Measurements from ENCODE around the gene LRP1B. TPM values are rescaled to one million over a fixed set of nuclear protein-coding genes. Genes with fewer than 3 reads are reported as not detected.
"Not testable (repeated sequence)": the region's sequence is repeated elsewhere in the genome, so short reads cannot be mapped to it uniquely, and the experiment has no call there.

The LRP1B gene
- polyA plus RNA-seq, 3 donors, result 0.55 to 1.3 (median 0.78) TPM

- no peak for DNase-seq
Observed at GRCh38 chr2:141027221-141027620, 1103.6 kb downstream of the LRP1B start.

DNA sequence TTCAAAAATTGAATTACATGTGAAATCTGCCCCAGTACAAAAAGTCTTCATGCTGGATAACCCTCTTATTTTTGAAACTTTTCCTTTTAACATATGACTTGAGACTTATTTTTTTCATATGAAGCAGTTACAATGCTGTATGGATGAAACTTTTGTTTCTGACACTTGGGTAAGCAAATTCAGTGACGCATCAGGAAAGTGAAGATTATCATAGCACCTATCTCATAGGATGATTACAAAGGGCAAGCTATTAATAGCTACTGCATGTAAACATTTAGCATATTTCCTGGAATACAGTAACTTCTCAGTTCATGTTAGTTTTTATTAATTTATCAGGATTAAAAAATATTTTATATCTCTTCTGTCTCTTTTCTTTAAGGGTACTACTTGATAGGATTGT is 1109.2 kb downstream of the LRP1B start:
- no peak for DNase-seq

GRCh38 chr2:141021109-141021508 is 1109.7 kb downstream of the LRP1B start:
- DNase-seq, result no peak

DNA sequence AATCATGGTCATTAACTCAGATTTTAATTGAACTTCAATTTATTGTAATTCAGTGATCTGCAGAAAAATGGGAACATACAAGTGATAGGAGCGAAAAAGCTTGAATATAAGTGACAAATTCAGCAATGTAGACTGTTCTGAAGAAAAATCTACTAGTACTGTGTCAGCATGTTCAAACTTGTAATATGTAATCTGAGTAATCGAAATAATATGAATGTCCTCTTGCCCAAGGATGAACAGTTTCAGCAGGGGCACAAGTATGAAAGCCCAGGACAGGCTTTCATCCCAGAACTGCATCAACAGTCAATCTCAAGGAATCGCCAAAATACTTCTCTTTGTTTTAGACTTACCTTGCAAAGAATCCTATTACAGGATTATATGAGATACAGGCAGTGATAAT is 1110.5 kb downstream of the LRP1B start:
- no peak for DNase-seq

DNA sequence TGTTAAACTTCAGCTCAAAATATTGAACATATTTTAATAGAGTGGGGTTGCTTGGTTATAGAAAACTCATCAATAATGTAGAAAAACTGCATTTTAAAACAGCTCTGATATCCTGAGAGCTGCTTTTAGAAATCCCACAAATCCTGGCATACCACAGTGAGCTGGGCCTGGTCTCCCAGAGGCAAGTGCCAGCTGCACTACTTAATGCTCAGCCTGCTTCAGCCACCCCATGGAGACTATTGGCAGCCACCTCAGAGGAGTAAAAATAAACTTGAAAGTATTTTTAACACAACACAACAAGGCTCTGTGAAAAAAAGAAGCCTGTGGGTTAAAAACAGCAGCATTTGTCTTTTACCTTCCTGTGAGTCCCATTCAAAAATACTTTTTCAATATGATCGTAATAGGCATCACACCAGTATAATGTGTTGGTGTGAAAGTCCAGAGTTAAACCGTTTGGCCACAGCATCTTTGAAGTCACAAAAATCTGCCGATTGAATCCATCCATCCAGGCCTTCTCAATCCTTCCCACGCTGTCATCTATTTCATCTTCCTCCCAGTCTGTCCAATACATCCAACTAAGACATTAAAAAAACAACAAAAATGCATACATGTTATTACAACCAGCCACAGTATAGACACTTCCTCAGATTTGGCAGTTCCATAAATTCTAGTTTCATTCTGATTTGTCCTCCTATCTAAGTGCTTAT is 1115.3 kb downstream of the LRP1B start:
- DNase-seq, result no peak

DNA sequence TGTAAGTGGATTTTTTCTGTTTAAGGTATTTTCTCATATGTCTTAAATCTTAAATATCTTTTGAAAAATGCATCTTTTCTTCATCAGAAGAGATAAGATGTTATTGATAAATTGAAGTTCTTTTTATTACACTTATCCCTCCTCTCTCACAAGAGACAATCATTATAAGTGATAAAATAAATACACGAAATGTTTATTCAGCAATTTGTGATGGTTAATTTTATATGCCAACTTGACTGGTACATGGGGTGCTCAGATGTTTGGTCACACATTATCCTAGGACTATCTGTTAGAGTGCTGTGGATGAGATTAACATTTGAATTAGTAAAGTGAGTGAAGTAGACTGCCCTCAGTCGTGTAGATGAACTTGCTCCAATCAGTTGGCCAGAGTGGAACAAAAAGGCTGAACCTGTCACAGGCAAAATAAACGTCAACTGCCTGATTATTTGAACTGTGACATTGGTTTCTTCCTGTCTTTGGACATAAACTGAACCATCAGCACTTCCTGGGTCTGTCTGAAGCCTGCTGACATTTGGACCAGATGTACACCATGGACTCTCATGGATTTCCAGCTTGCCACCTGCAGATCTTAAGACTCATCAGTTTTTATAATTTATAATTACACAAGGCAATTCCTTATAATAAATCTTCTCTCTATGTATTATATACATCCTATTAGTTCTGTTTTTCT is 1126.7 kb downstream of the LRP1B start:
- DNase-seq, result no peak

- no peak for DNase-seq
Observed at GRCh38 chr2:141001750-141002149, 1129.1 kb downstream of the LRP1B start.

- no peak for DNase-seq
Observed at GRCh38 chr2:140998577-140998976, 1132.2 kb downstream of the LRP1B start.

DNA sequence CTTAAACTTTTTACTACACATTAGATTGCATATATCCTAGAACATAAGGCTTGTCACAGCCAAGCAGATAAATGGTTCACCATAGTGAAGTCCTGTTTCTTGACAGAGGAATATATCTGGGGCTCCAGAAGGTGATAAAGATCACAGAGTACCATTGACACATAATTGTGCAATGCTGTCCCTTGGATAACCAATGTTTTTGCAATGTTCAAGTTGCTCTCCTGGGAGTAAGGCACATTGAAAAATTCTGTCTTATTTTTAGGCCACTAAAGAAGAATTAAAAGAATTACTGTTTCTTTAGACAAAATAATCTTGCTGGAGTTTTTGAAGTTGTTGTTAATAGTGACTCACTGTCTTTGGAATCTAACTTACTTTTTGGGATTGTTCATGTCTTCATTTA is 1132.8 kb downstream of the LRP1B start:
- no peak for DNase-seq

DNA sequence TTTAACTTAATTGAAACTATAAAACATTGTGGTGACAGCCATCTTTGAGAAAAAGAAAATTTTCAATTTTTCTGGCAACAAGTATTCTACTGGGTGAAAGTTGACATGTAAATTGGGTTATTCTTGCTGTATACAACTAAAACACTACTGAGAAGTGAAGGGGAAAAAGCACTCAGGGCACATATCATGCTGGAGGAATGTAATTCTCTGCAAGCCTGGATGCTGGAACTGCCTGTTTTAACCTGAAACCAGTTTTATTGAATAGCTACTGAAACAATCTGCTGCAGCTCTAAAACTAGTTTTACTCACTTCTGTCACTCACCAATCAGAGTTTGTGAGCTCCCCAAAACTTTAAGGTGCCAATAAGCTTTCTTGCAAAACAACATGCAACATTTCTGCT is 1136.0 kb downstream of the LRP1B start:
- DNase-seq, result no peak

- DNase-seq, result no peak
Observed at GRCh38 chr2:140990416-140990815, 1140.4 kb downstream of the LRP1B start.

DNA sequence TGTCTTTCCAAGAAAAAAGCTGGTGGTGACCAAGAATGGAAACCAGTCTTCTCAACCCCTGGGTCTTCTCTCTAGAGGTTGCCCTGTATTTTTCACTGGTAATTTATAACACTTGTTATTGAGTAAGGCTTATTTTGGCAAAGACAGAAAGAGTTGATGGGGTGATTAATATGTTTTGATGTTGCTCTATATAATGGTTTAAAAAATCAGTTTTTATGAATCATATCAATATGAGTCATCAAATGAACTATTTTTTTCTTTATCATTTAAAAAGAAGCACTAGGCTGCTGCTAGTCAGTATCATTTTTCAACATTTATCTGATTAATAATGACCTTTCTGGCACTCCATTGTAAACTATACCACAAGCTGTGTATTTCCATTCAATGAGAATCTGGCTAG is 1142.2 kb downstream of the LRP1B start:
- no peak for DNase-seq

GRCh38 chr2:140986456-140986855 is 1144.4 kb downstream of the LRP1B start:
- no peak for DNase-seq

DNA sequence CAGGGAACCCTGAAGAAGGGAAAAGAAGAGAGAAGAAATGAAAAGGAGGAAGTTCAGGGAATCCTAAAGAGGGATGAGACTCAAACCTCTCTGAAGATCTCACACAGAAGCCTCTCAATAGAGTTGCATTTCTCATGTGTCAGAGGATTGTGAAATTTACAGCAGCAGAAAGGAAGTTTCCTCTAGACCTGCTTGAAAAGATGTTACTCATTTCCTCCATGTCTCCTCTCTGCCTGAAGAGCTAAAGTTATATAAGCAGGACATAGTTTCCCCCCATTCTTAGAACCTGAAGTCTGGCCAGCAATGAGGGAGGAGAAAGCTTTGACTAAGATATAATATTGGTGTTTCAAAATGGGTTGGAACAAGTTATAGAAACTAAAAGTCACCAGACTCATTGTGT is 1155.6 kb downstream of the LRP1B start:
- no peak for DNase-seq

DNA sequence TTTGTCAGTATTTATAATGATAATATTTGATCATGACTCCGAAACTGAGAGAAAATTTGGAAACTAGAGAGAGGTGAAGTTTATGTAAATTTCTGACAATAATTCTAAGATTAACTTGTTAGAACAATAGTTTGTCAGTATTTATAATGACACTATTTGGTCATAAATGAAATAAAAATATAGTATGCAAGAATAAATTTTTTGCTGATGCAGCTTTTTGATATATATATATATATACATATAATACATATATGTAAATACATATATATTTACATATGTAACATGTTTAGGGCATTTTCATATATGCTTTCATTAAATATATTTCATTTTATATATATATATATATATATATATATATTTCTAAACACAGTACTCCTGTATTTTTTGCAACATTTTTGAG is 1158.1 kb downstream of the LRP1B start:
- DNase-seq, result no peak

- not testable (repeated sequence) for DNase-seq
Observed at GRCh38 chr2:140964324-140964723, 1166.5 kb downstream of the LRP1B start.

- DNase-seq, result no peak
Observed at GRCh38 chr2:140949932-140950331, 1180.9 kb downstream of the LRP1B start.

- DNase-seq, result no peak
Observed at GRCh38 chr2:140947236-140947635, 1183.6 kb downstream of the LRP1B start.

- no peak for DNase-seq
Observed at GRCh38 chr2:140943867-140944266, 1186.9 kb downstream of the LRP1B start.

- no peak for DNase-seq
Observed at GRCh38 chr2:140942284-140942683, 1188.5 kb downstream of the LRP1B start.

- DNase-seq, result peak; percentile 22
Observed at GRCh38 chr2:140929849-140930248, 1201.0 kb downstream of the LRP1B start.

- DNase-seq, result no peak
Observed at GRCh38 chr2:140918426-140918825, 1212.4 kb downstream of the LRP1B start.

- DNase-seq, result no peak
Observed at GRCh38 chr2:140916410-140916809, 1214.4 kb downstream of the LRP1B start.

GRCh38 chr2:140910683-140911082 is 1220.1 kb downstream of the LRP1B start:
- DNase-seq, result no peak

Measured in renal pelvis (tissue), 4 donors.